ENCODE results near the gene C18orf54.

GRCh38 chr18:54390838-54391237 lies 33.1 kb downstream of the C18orf54 start:
- TF ChIP-seq POLR2A (IDR thresholded peaks at IDR 0.05): no peak
- no peak for TF ChIP-seq CTCF (IDR thresholded peaks at IDR 0.05)
